GM23338 (cell line): ENCODE results near the gene ETFB. TPM values are rescaled to one million over a fixed set of nuclear protein-coding genes. Genes with fewer than 3 reads are reported as not detected.

ENCODE experiments used
- ATAC-seq: fragments of 200-7000 bp; cut with Tn5 transposase; 3 replicates; pipeline ENCODE4 v1.9.1; 2020
- DNase-seq: peaks from one replicate; pipeline ENCODE4 v3.0.0-alpha.2; 2015; ENCODE audit warnings: low spot score
- H2AFZ ChIP-seq: fragments of 200-600 bp; sonication (generic); 2 replicates; pipeline ENCODE4 v1.8.0; 2016; ENCODE audit warnings: antibody characterized with exemption, mild to moderate bottlenecking, moderate library complexity
- H3F3A ChIP-seq: fragments of 200-600 bp; sonication (generic); replicated peaks from 2 replicates; pipeline ENCODE4 v1.8.0; 2017; ENCODE audit warnings: antibody characterized with exemption, mixed run types, low read depth
- H3K27ac ChIP-seq: fragments of 200-600 bp; sonication (generic); 2 replicates; pipeline ENCODE4 v1.6.1; 2016; ENCODE audit warnings: low read depth
- H3K27me3 ChIP-seq: fragments of 200-600 bp; sonication (generic); 2 replicates; pipeline ENCODE4 v1.8.0; 2016; ENCODE audit warnings: mild to moderate bottlenecking, mixed run types, moderate library complexity; ENCODE audit not compliant: insufficient read depth
- H3K36me3 ChIP-seq: fragments of 200-600 bp; sonication (generic); 2 replicates; pipeline ENCODE4 v1.8.0; 2016; ENCODE audit warnings: mild to moderate bottlenecking; ENCODE audit not compliant: insufficient read depth
- H3K4me1 ChIP-seq: fragments of 200-600 bp; sonication (generic); 2 replicates; pipeline ENCODE4 v1.8.0; 2016; ENCODE audit warnings: mild to moderate bottlenecking, moderate library complexity; ENCODE audit not compliant: insufficient read depth
- H3K4me2 ChIP-seq: fragments of 200-600 bp; sonication (generic); 2 replicates; pipeline ENCODE4 v1.7.1; 2017; ENCODE audit warnings: mixed run types
- H3K4me3 ChIP-seq: fragments of 200-600 bp; sonication (generic); 2 replicates; pipeline ENCODE4 v1.6.1; 2016; ENCODE audit warnings: mixed run types
- H3K79me2 ChIP-seq: fragments of 200-600 bp; sonication (generic); replicated peaks from 2 replicates; pipeline ENCODE4 v1.8.0; 2017; ENCODE audit warnings: mild to moderate bottlenecking; ENCODE audit not compliant: insufficient read depth
- H3K9me2 ChIP-seq: fragments of 200-600 bp; sonication (generic); 2 replicates; pipeline ENCODE4 v1.8.0; 2017; ENCODE audit not compliant: insufficient read depth
- H4K20me1 ChIP-seq: fragments of 200-600 bp; sonication (generic); replicated peaks from 2 replicates; pipeline ENCODE4 v1.8.0; 2017; ENCODE audit warnings: mild to moderate bottlenecking; ENCODE audit not compliant: insufficient read depth
- H3K27ac Mint-ChIP-seq: 2 replicates; pipeline ENCODE4 v1.8.0; 2020; ENCODE audit warnings: inconsistent platforms, mild to moderate bottlenecking, moderate library complexity, mixed read lengths
- H3K27me3 Mint-ChIP-seq: 3 replicates; pipeline ENCODE4 v1.8.0; 2022; ENCODE audit warnings: low read depth, mild to moderate bottlenecking, moderate library complexity, mixed read lengths, inconsistent platforms; ENCODE audit not compliant: insufficient read depth, poor library complexity
- H3K36me3 Mint-ChIP-seq: 3 replicates; pipeline ENCODE4 v1.8.0; 2021; ENCODE audit warnings: low read depth, mild to moderate bottlenecking, inconsistent platforms, moderate library complexity, mixed read lengths
- H3K4me1 Mint-ChIP-seq: 3 replicates; pipeline ENCODE4 v1.8.0; 2020; ENCODE audit warnings: mild to moderate bottlenecking, inconsistent platforms, mixed read lengths
- H3K4me3 Mint-ChIP-seq: 3 replicates; pipeline ENCODE4 v1.8.0; 2021; ENCODE audit warnings: moderate library complexity, mild to moderate bottlenecking, inconsistent platforms, mixed read lengths
- H3K9me3 Mint-ChIP-seq: 3 replicates; pipeline ENCODE4 v1.8.0; 2020; ENCODE audit warnings: moderate library complexity, mild to moderate bottlenecking, inconsistent platforms, mixed read lengths
- CREB1 ChIP-seq: fragments of 250-450 bp; sonication (Bioruptor Pico); IDR thresholded peaks from 2 replicates; pipeline ENCODE4 v1.5.0; 2020; ENCODE audit warnings: low read depth, mild to moderate bottlenecking, moderate library complexity
- ETS1 ChIP-seq: IDR thresholded peaks from 2 replicates; pipeline ENCODE4 v1.6.1; 2016; ENCODE audit warnings: antibody characterized with exemption
- EZH2 ChIP-seq: fragments of 200-600 bp; sonication (generic); IDR thresholded peaks from one replicate; pipeline ENCODE4 v1.8.0; 2017; ENCODE audit warnings: antibody characterized with exemption, mild to moderate bottlenecking, low read depth; ENCODE audit not compliant: unreplicated experiment
- EZH2phosphoT487 ChIP-seq: fragments of 200-600 bp; sonication (generic); IDR thresholded peaks from one replicate; pipeline ENCODE4 v1.8.1; 2018; ENCODE audit warnings: antibody characterized with exemption; ENCODE audit not compliant: unreplicated experiment
- JUNB ChIP-seq: IDR thresholded peaks from one replicate; pipeline ENCODE4 v1.6.1; 2016; ENCODE audit warnings: antibody characterized with exemption; ENCODE audit not compliant: unreplicated experiment
- NANOG ChIP-seq: IDR thresholded peaks from 2 replicates; pipeline ENCODE4 v1.6.1; 2016; ENCODE audit warnings: antibody characterized with exemption, borderline replicate concordance
- POLR2AphosphoS5 ChIP-seq: IDR thresholded peaks from 2 replicates; pipeline ENCODE4 v1.6.1; 2016; ENCODE audit warnings: antibody characterized with exemption, low read depth
- REST ChIP-seq: IDR thresholded peaks from one replicate; pipeline ENCODE4 v1.6.1; 2018; ENCODE audit warnings: antibody characterized with exemption; ENCODE audit not compliant: unreplicated experiment
- ZNF114 ChIP-seq: fragments of 250-450 bp; sonication (Bioruptor Pico); IDR thresholded peaks from 2 replicates; pipeline ENCODE4 v1.5.0; 2020; ENCODE audit warnings: mild to moderate bottlenecking, moderate library complexity
- polyA plus RNA-seq: library from polyadenylated mRNA; unstranded; fragments of >200 nt; fragmentation: Nextera tagmentation; extraction: Ambion mirVana; gene quantifications from 2 replicates; pipeline ENCODE4 v1.2.1, GENCODE V29; 2016
- total RNA-seq: library from RNA; depleted of rRNA; stranded (reverse); fragments of >200 nt; shearing (Covaris generic); gene quantifications from 2 replicates; pipeline ENCODE4 v1.2.3, GENCODE V29; 2014

Gene ETFB
- total and polyA plus RNA-seq, 2 experiments from 2014 or later = 37.3 to 63.4 TPM

- H3K27me3 ChIP-seq = peaks cover 16% of the 10 kb centered on the region
- no peak for TF ChIP-seq ETS1
- H3K9me3 Mint-ChIP-seq = no peaks in the 10 kb centered on the region
- peaks cover 18% of the 10 kb centered on the region for H3K4me1 ChIP-seq
- H3K27ac ChIP-seq = no peak overlapping the region
- H3K36me3 Mint-ChIP-seq = peaks cover 7% of the 10 kb centered on the region; the same call in 2 of the 3 replicates
- no peak overlapping the region for H3K4me3 ChIP-seq
- no peaks in the 10 kb centered on the region; the same call in 1 of the 2 replicates for H4K20me1 ChIP-seq
- ATAC-seq (no peak), DNase-seq (no peak)
- no peak overlapping the region for H3K4me2 ChIP-seq
- peaks cover 21% of the 10 kb centered on the region for H3K4me1 Mint-ChIP-seq
- no peaks in the 10 kb centered on the region for H3F3A ChIP-seq
- no peak overlapping the region for H2AFZ ChIP-seq
- H3K27ac Mint-ChIP-seq = no peak overlapping the region
- no peaks in the 10 kb centered on the region for H3K79me2 ChIP-seq
- no peaks in the 10 kb centered on the region for H3K36me3 ChIP-seq
- H3K4me3 Mint-ChIP-seq = no peak overlapping the region
- H3K9me2 ChIP-seq = no peaks in the 10 kb centered on the region
- peaks cover 13% of the 10 kb centered on the region for H3K27me3 Mint-ChIP-seq
Observed at GRCh38 chr19:51345076-51345620, 21.0 kb downstream of the ETFB start.

DNA sequence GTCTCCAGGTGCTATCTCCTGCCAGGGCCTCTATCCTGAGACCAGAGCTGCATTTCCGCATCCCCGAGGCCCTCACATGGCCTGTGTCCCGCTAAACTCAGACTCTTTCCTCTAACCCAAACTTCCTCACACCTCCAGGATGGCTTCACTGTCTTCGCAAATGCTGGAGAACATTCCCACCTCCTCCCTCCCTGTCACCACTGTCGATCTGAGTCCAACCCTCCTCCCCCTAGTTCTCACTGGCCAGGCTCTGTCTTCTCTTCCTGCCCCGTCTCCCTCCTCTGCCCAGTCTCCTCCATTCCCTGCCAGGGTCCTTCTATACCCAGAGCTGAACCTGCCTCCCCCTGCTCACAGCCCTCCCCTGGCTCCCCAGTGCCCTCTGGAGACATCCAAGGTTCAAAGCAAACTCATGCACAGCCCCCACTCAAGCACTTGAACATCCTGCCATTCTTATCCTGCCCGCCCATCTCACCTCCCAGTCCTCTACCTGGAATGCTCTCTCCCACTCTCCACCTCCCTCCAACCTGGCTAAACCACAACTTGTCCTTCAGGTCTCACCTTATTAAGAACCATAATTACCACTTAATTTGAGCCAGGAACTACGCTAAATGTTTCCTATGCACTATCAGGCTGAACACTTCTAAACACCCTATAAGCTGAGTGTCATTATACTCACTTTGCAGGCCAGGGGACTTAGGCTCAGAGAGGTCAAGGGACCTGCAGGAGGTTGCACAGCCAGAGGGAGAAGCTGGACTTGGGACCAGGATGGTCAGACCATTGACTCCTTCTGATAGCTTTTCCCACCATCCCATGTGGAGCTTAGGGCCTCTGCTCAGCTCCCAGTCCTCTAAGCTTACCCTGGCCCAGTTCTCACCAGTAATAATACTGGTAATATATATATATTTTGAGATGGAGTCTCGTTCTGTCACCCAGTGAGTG is 23.3 kb downstream of the ETFB start:
- Histone ChIP-seq H3K4me2 (peak overlapping the region; percentile 66), H3K79me2 (no peaks in the 10 kb centered on the region), H3K27ac (no peak overlapping the region), H4K20me1 (no peaks in the 10 kb centered on the region; the same call in 1 of the 2 replicates), H3K4me1 (peaks cover 24% of the 10 kb centered on the region), H3K36me3 (no peaks in the 10 kb centered on the region), H3K9me2 (no peaks in the 10 kb centered on the region), H3K4me3 (no peak overlapping the region), H2AFZ (no peak overlapping the region), H3K27me3 (peaks cover 16% of the 10 kb centered on the region), H3F3A (no peaks in the 10 kb centered on the region)
- no peak overlapping the region for H3K27ac Mint-ChIP-seq
- no peak for ATAC-seq
- peaks cover 7% of the 10 kb centered on the region; the same call in 2 of the 3 replicates for H3K36me3 Mint-ChIP-seq
- H3K4me3 Mint-ChIP-seq = peak overlapping the region; percentile 53
- H3K9me3 Mint-ChIP-seq = no peaks in the 10 kb centered on the region
- TF ChIP-seq CREB1 (no peak), NANOG (no peak), REST (no peak), ZNF114 (CRISPR knock-in tag) (no peak), EZH2phosphoT487 (no peak), ETS1 (no peak), JUNB (no peak), EZH2 (no peak), POLR2AphosphoS5 (no peak)
- no peak for DNase-seq
- peaks cover 22% of the 10 kb centered on the region for H3K27me3 Mint-ChIP-seq
- H3K4me1 Mint-ChIP-seq = peaks cover 28% of the 10 kb centered on the region
